K562 (cell line): Measurements from ENCODE around the gene GBP7.

Source experiments
- CEBPB ChIP-seq: fragments of 450-650 bp; IDR thresholded peaks from 2 replicates; pipeline ENCODE4 v1.6.1; 2016; ENCODE audit warnings: missing genetic modification characterization, missing compliant biosample characterization
- CHD2 ChIP-seq: IDR thresholded peaks from 2 replicates; pipeline ENCODE4 v1.6.1; 2011; ENCODE audit warnings: low read depth, low read length
- CTCF ChIP-seq, 3 experiments: IDR thresholded peaks in 2 of 3; conservative IDR thresholded peaks in 1 of 3; 2 replicates each; pipeline ENCODE4 v1.5.1; 2011 to 2012; ENCODE audit warnings: low read length in 3 of 3, mild to moderate bottlenecking in 3 of 3, control low read depth in 2 of 3, improper control_type of control experiment in 1 of 3, inconsistent platforms in 1 of 3, low read depth in 1 of 3, mixed read lengths in 1 of 3, moderate library complexity in 1 of 3; ENCODE audit not compliant: insufficient read depth in 2 of 3
- GATA2 ChIP-seq: sonication (generic); formaldehyde crosslinking; IDR thresholded peaks from 2 replicates; pipeline ENCODE4 v1.4.0; 2020; ENCODE audit warnings: mild to moderate bottlenecking, missing genetic modification reagents
- GTF2B ChIP-seq: IDR thresholded peaks from 2 replicates; pipeline ENCODE4 v1.6.1; 2011; ENCODE audit not compliant: insufficient read length; ENCODE audit errors: extremely low read depth
- MTF1 ChIP-seq: fragments of 250-450 bp; sonication (Bioruptor Pico); IDR thresholded peaks from 2 replicates; pipeline ENCODE4 v1.9.0; 2021; ENCODE audit warnings: moderate library complexity, mild to moderate bottlenecking, inconsistent platforms, borderline replicate concordance
- NFE2L1 ChIP-seq: fragments of 450-650 bp; IDR thresholded peaks from 2 replicates; pipeline ENCODE4 v1.6.1; 2016; ENCODE audit warnings: missing genetic modification characterization, low read depth, mild to moderate bottlenecking, missing compliant biosample characterization, moderate library complexity, borderline replicate concordance
- RBFOX2 ChIP-seq: fragments of 200-400 bp; formaldehyde crosslinking; IDR thresholded peaks from 2 replicates; pipeline ENCODE4 v1.6.1; 2017; ENCODE audit warnings: low read depth, mild to moderate bottlenecking, low read length, moderate library complexity
- SMARCE1 ChIP-seq: fragments of 450-650 bp; IDR thresholded peaks from 2 replicates; pipeline ENCODE4 v1.7.1; 2016; ENCODE audit warnings: mild to moderate bottlenecking
- ZBTB34 ChIP-seq: fragments of 250-450 bp; sonication (Bioruptor Pico); IDR thresholded peaks from 2 replicates; pipeline ENCODE4 v1.8.0; 2021; ENCODE audit warnings: mild to moderate bottlenecking, moderate library complexity
- ZNF12 ChIP-seq: sonication (generic); formaldehyde crosslinking; IDR thresholded peaks from 2 replicates; pipeline ENCODE4 v1.4.0; 2020; ENCODE audit warnings: mild to moderate bottlenecking, missing genetic modification reagents

- no peak for TF ChIP-seq NFE2L1
- TF ChIP-seq GATA2: no peak
- no peak for TF ChIP-seq ZNF12 (CRISPR knock-in tag)
- TF ChIP-seq RBFOX2: no peak
- no peak for TF ChIP-seq GTF2B
- TF ChIP-seq ZBTB34 (CRISPR knock-in tag): no peak
- no peak for TF ChIP-seq CEBPB (tag)
- no peak for TF ChIP-seq MTF1 (CRISPR knock-in tag)
- TF ChIP-seq SMARCE1: no peak
- TF ChIP-seq CHD2: no peak
- TF ChIP-seq CTCF (IDR thresholded peaks at IDR 0.05 in 2 of 3, conservative IDR thresholded peaks at IDR 0.05 in 1 of 3; ENCODE audit: insufficient read depth in 2 of 3, low read depth in 1 of 3, low read length in 3 of 3): no peak
Measured at GRCh38 chr1:89104687-89105086, 71.1 kb downstream of the GBP7 start.
